HG03378 (cell line): ENCODE measurements around the gene ARSG.
"Not testable (repeated sequence)": the region's sequence is repeated elsewhere in the genome, so short reads cannot be mapped to it uniquely, and the experiment has no call there.

Experiments
- ATAC-seq: cut with Tn5 transposase; IDR thresholded peaks from one replicate; pipeline ENCODE4 v1.9.1; 2021; ENCODE audit warnings: mild to moderate bottlenecking, moderate library complexity; ENCODE audit not compliant: unreplicated experiment

The ARSG gene

GRCh38 chr17:68290955-68291835 is at the start of gene ARSG, which contains the start of gene SLC16A6:
ARSG (plus strand) TSS chr17:68291495; CDS start chr17:68307494, 15,999 bp downstream.
SLC16A6 (minus strand) TSS chr17:68291127; CDS start chr17:68278320, 12,807 bp downstream.
- ATAC-seq, result peak; percentile 26

GRCh38 chr17:68246271-68247028 is 44.8 kb upstream of the ARSG start:
- no peak for ATAC-seq

- peak; percentile 72 for ATAC-seq
These were observed 43.7 kb upstream of the ARSG start, which contains the start of gene AMZ2 for GRCh38 chr17:68247445-68248198. AMZ2 (plus strand) TSS chr17:68248043; CDS start chr17:68250188, 2,145 bp downstream.

- ATAC-seq, result peak; percentile 33
These were observed 43.0 kb upstream of the ARSG start for GRCh38 chr17:68248199-68248825.

- ATAC-seq, result no peak
These were observed 42.4 kb upstream of the ARSG start for GRCh38 chr17:68248891-68249290.

GRCh38 chr17:68249354-68249765 is 41.9 kb upstream of the ARSG start:
- ATAC-seq, result no peak

- ATAC-seq, result not testable (repeated sequence)
These were observed 37.9 kb upstream of the ARSG start for GRCh38 chr17:68253426-68253825.

GRCh38 chr17:68255151-68255550 is 36.1 kb upstream of the ARSG start:
- ATAC-seq, result no peak

GRCh38 chr17:68255731-68256538 is 35.4 kb upstream of the ARSG start:
- no peak for ATAC-seq

- ATAC-seq, result not testable (repeated sequence)
These were observed 34.6 kb upstream of the ARSG start for GRCh38 chr17:68256701-68257100.

- no peak for ATAC-seq
These were observed 33.4 kb upstream of the ARSG start for GRCh38 chr17:68257934-68258333.

GRCh38 chr17:68258890-68259647 is 32.2 kb upstream of the ARSG start:
- peak; percentile 65 for ATAC-seq

- not testable (repeated sequence) for ATAC-seq
These were observed 31.7 kb upstream of the ARSG start for GRCh38 chr17:68259648-68259951.

- ATAC-seq, result no peak
These were observed 31.1 kb upstream of the ARSG start for GRCh38 chr17:68260051-68260762.

- ATAC-seq, result not testable (repeated sequence)
These were observed 28.8 kb upstream of the ARSG start for GRCh38 chr17:68262467-68262866.

GRCh38 chr17:68263101-68263681 is 28.1 kb upstream of the ARSG start:
- peak; percentile 52 for ATAC-seq

GRCh38 chr17:68265833-68266232 is 25.5 kb upstream of the ARSG start:
- not testable (repeated sequence) for ATAC-seq

GRCh38 chr17:68273722-68274121 is 17.6 kb upstream of the ARSG start:
- no peak for ATAC-seq
